BLaER1 treated with 17β-estradiol and CSF1 and Interleukin-3, amounts not matched to agents 10 nM and 100 nM (cell line): ENCODE results near the gene SLC8B1.

Source experiments
- H3K27ac ChIP-seq, 11 experiments: shearing (Covaris generic); formaldehyde crosslinking; 2 replicates each; pipeline ENCODE4 v1.8.1; 2022
- H3K27me3 ChIP-seq, 11 experiments: shearing (Covaris generic); formaldehyde crosslinking; 2 replicates each; pipeline ENCODE4 v1.8.1; 2022
- H3K36me3 ChIP-seq, 11 experiments: shearing (Covaris generic); formaldehyde crosslinking; 2 replicates each; pipeline ENCODE4 v1.8.1; 2022
- H3K4me1 ChIP-seq, 10 experiments: shearing (Covaris generic); formaldehyde crosslinking; 2 replicates each; pipeline ENCODE4 v1.8.1; 2022
- H3K4me2 ChIP-seq, 11 experiments: shearing (Covaris generic); formaldehyde crosslinking; 2 replicates each; pipeline ENCODE4 v1.8.1; 2022
- H3K4me3 ChIP-seq, 10 experiments: shearing (Covaris generic); formaldehyde crosslinking; 2 replicates each; pipeline ENCODE4 v1.8.1; 2022
- H3K9ac ChIP-seq, 11 experiments: shearing (Covaris generic); formaldehyde crosslinking; 2 replicates each; pipeline ENCODE4 v1.8.1; 2022
- H3K9me3 ChIP-seq, 11 experiments: shearing (Covaris generic); formaldehyde crosslinking; replicated peaks in 1 of 11; 2 replicates each; pipeline ENCODE4 v1.8.1; 2022
- H4K20me1 ChIP-seq, 11 experiments: shearing (Covaris generic); formaldehyde crosslinking; 2 replicates each; pipeline ENCODE4 v1.8.1; 2022
- Cebpa-rat ChIP-seq, 11 experiments: shearing (Covaris generic); IDR thresholded peaks; 2 replicates each; pipeline ENCODE4 v1.8.1; 2022

The SLC8B1 gene

GRCh38 chr12:113310489-113310888, 24.4 kb downstream of the SLC8B1 start:
- Histone ChIP-seq H3K27me3 (no peaks in the 10 kb centered on the region), H3K27ac (no peak overlapping the region), H3K4me3 (no peak overlapping the region), H4K20me1 (peaks cover 0 to 14% (median 0%) of the 10 kb centered on the region in 11 experiments; a peak in 4 of 22 replicates), H3K4me2 (no peak overlapping the region), H3K4me1 (peaks cover 0 to 5% (median 0%) of the 10 kb centered on the region in 10 experiments; a peak in 1 of 20 replicates), H3K9me3 (no peaks in the 10 kb centered on the region), H3K36me3 (peaks cover 0 to 98% (median 5%) of the 10 kb centered on the region in 11 experiments; a peak in 13 of 22 replicates), H3K9ac (no peak overlapping the region)
- no peak for TF ChIP-seq Cebpa-rat (IDR thresholded peaks at IDR 0.05)

GRCh38 chr12:113306382-113306781, 28.5 kb downstream of the SLC8B1 start:
- TF ChIP-seq Cebpa-rat (IDR thresholded peaks at IDR 0.05) = no peak
- H3K36me3 ChIP-seq = peaks cover 0 to 91% (median 6%) of the 10 kb centered on the region in 11 experiments; a peak in 15 of 22 replicates
- H3K4me1 ChIP-seq = peaks cover 9 to 23% (median 14%) of the 10 kb centered on the region in 10 experiments; a peak in 18 of 20 replicates
- H4K20me1 ChIP-seq = peaks cover 0 to 9% (median 0%) of the 10 kb centered on the region in 11 experiments; a peak in 3 of 22 replicates
- no peak overlapping the region for H3K4me2 ChIP-seq
- no peak overlapping the region for H3K27ac ChIP-seq
- no peak overlapping the region for H3K4me3 ChIP-seq
- no peaks in the 10 kb centered on the region; a peak in 1 of 22 replicates for H3K27me3 ChIP-seq
- H3K9me3 ChIP-seq = no peaks in the 10 kb centered on the region
- H3K9ac ChIP-seq = no peak overlapping the region

- Histone ChIP-seq H3K9ac (no peak overlapping the region), H3K9me3 (no peaks in the 10 kb centered on the region), H3K4me1 (peaks cover 9 to 23% (median 14%) of the 10 kb centered on the region in 10 experiments; a peak in 18 of 20 replicates), H3K27ac (no peak overlapping the region), H4K20me1 (peaks cover 0 to 12% (median 2%) of the 10 kb centered on the region in 11 experiments; a peak in 5 of 22 replicates), H3K4me3 (no peak overlapping the region), H3K27me3 (no peaks in the 10 kb centered on the region; a peak in 1 of 22 replicates), H3K4me2 (no peak overlapping the region), H3K36me3 (peaks cover 0 to 81% (median 6%) of the 10 kb centered on the region in 11 experiments; a peak in 15 of 22 replicates)
- no peak for TF ChIP-seq Cebpa-rat (IDR thresholded peaks at IDR 0.05)
These were observed 29.5 kb downstream of the SLC8B1 start for GRCh38 chr12:113305281-113305856.

GRCh38 chr12:113302886-113303640, 31.8 kb downstream of the SLC8B1 start:
- Histone ChIP-seq H3K27me3 (no peaks in the 10 kb centered on the region; a peak in 3 of 22 replicates), H3K36me3 (peaks cover 0 to 59% (median 6%) of the 10 kb centered on the region in 11 experiments; a peak in 14 of 22 replicates), H3K9me3 (no peaks in the 10 kb centered on the region), H3K4me1 (peaks cover 27 to 44% (median 35%) of the 10 kb centered on the region in 10 experiments), H3K4me2 (peak overlapping the region; percentile 12 to 45 (median 33); a peak in 17 of 22 replicates), H3K4me3 (no peak overlapping the region), H3K9ac (no peak overlapping the region), H3K27ac (no peak overlapping the region), H4K20me1 (peaks cover 0 to 33% (median 23%) of the 10 kb centered on the region in 11 experiments; a peak in 15 of 22 replicates)
- no peak for TF ChIP-seq Cebpa-rat (IDR thresholded peaks at IDR 0.05)

GRCh38 chr12:113302466-113302865, 32.4 kb downstream of the SLC8B1 start:
- Histone ChIP-seq H3K4me1 (peaks cover 33 to 50% (median 41%) of the 10 kb centered on the region in 10 experiments), H3K9me3 (no peaks in the 10 kb centered on the region)

GRCh38 chr12:113301811-113302210, 33.1 kb downstream of the SLC8B1 start:
- H3K36me3 ChIP-seq = peaks cover 0 to 58% (median 6%) of the 10 kb centered on the region in 11 experiments; a peak in 12 of 22 replicates
- peaks cover 0 to 5% (median 0%) of the 10 kb centered on the region in 11 experiments; a peak in 3 of 22 replicates for H3K27me3 ChIP-seq
- no peak overlapping the region for H3K9ac ChIP-seq
- peak overlapping the region in 8 of 11 experiments; percentile 23 to 45 (median 36); a peak in 10 of 22 replicates for H3K4me2 ChIP-seq
- no peak overlapping the region for H3K4me3 ChIP-seq
- TF ChIP-seq Cebpa-rat (IDR thresholded peaks at IDR 0.05) = no peak
- no peaks in the 10 kb centered on the region for H3K9me3 ChIP-seq
- H3K4me1 ChIP-seq = peaks cover 39 to 56% (median 47%) of the 10 kb centered on the region in 10 experiments
- H3K27ac ChIP-seq = no peak overlapping the region
- peaks cover 0 to 41% (median 29%) of the 10 kb centered on the region in 11 experiments; a peak in 16 of 22 replicates for H4K20me1 ChIP-seq

More at GRCh38 chr12:113302466-113302865, 32.4 kb downstream of the SLC8B1 start:
- Histone ChIP-seq H3K27ac (no peak overlapping the region), H3K4me3 (no peak overlapping the region), H3K4me2 (peak overlapping the region; percentile 1 to 45 (median 33); a peak in 16 of 22 replicates), H3K36me3 (peaks cover 0 to 58% (median 6%) of the 10 kb centered on the region in 11 experiments; a peak in 14 of 22 replicates), H3K9ac (no peak overlapping the region), H4K20me1 (peaks cover 0 to 39% (median 27%) of the 10 kb centered on the region in 11 experiments; a peak in 16 of 22 replicates), H3K27me3 (peaks cover 0 to under 1% (median 0%) of the 10 kb centered on the region in 11 experiments; a peak in 3 of 22 replicates)
- no peak for TF ChIP-seq Cebpa-rat (IDR thresholded peaks at IDR 0.05)

- Histone ChIP-seq H3K9ac (peak overlapping the region in 4 of 11 experiments; percentile 7 to 45 (median 26); a peak in 4 of 22 replicates), H3K4me3 (no peak overlapping the region), H3K27me3 (peaks cover 0 to 5% (median 0%) of the 10 kb centered on the region in 11 experiments; a peak in 3 of 22 replicates), H4K20me1 (peaks cover 0 to 54% (median 29%) of the 10 kb centered on the region in 11 experiments; a peak in 16 of 22 replicates), H3K4me2 (peak overlapping the region; percentile 69 to 84 (median 77)), H3K27ac (peak overlapping the region in 1 of 11 experiments; percentile 21; a peak in 1 of 22 replicates), H3K4me1 (peaks cover 46 to 60% (median 53%) of the 10 kb centered on the region in 10 experiments), H3K36me3 (peaks cover 0 to 57% (median 0%) of the 10 kb centered on the region in 11 experiments; a peak in 7 of 22 replicates), H3K9me3 (no peaks in the 10 kb centered on the region)
- TF ChIP-seq Cebpa-rat (IDR thresholded peaks at IDR 0.05) = no peak
These were observed 35.2 kb downstream of the SLC8B1 start for GRCh38 chr12:113299619-113300237.

- H3K4me2 ChIP-seq = peak overlapping the region; percentile 69 to 84 (median 77)
- H3K27me3 ChIP-seq = peaks cover 0 to 5% (median 0%) of the 10 kb centered on the region in 11 experiments; a peak in 3 of 22 replicates
- peaks cover 0 to 60% (median 29%) of the 10 kb centered on the region in 11 experiments; a peak in 16 of 22 replicates for H4K20me1 ChIP-seq
- no peaks in the 10 kb centered on the region for H3K9me3 ChIP-seq
- peaks cover 46 to 60% (median 53%) of the 10 kb centered on the region in 10 experiments for H3K4me1 ChIP-seq
- H3K36me3 ChIP-seq = peaks cover 0 to 57% (median 0%) of the 10 kb centered on the region in 11 experiments; a peak in 6 of 22 replicates
- peak overlapping the region in 6 of 11 experiments; percentile 7 to 45 (median 17); a peak in 5 of 22 replicates for H3K9ac ChIP-seq
- TF ChIP-seq Cebpa-rat (IDR thresholded peaks at IDR 0.05) = no peak
- H3K4me3 ChIP-seq = no peak overlapping the region
- peak overlapping the region in 1 of 11 experiments; percentile 21; a peak in 1 of 22 replicates for H3K27ac ChIP-seq
These were observed 35.9 kb downstream of the SLC8B1 start for GRCh38 chr12:113298861-113299545.
